ENCODE results near the gene SMARCD2.
A peak's percentile ranks its signal among the peaks of the same experiment; 100 is the strongest.

The SMARCD2 gene

GRCh38 chr17:63836811-63837210 lies 5.7 kb downstream of the SMARCD2 start:
- Histone ChIP-seq H3K4me1 (ENCODE audit: insufficient read depth, low read length) (peaks cover 25% of the 10 kb centered on the region), H3K27ac (ENCODE audit: low read length) (no peak overlapping the region), H3K36me3 (ENCODE audit: insufficient read depth, low read depth, low read length) (peaks cover 42% of the 10 kb centered on the region), H3K4me3 (ENCODE audit: low read length) (no peak overlapping the region), H3K27me3 (ENCODE audit: insufficient read depth, low read length) (no peaks in the 10 kb centered on the region), H3K9me3 (ENCODE audit: insufficient read depth, low read depth, low read length) (no peaks in the 10 kb centered on the region), H3K9ac (ENCODE audit: low read depth, low read length) (no peak overlapping the region)

GRCh38 chr17:63835167-63835720 lies 7.2 kb downstream of the SMARCD2 start:
- peaks cover 58% of the 10 kb centered on the region for H3K36me3 ChIP-seq (ENCODE audit: insufficient read depth, low read depth, low read length)
- H3K27me3 ChIP-seq (ENCODE audit: insufficient read depth, low read length) = no peaks in the 10 kb centered on the region
- no peak overlapping the region for H3K9ac ChIP-seq (ENCODE audit: low read depth, low read length)
- H3K4me3 ChIP-seq (ENCODE audit: low read length) = no peak overlapping the region
- H3K4me1 ChIP-seq (ENCODE audit: insufficient read depth, low read length) = peaks cover 14% of the 10 kb centered on the region
- H3K27ac ChIP-seq (ENCODE audit: low read length) = no peak overlapping the region
- no peaks in the 10 kb centered on the region for H3K9me3 ChIP-seq (ENCODE audit: insufficient read depth, low read depth, low read length)

DNA sequence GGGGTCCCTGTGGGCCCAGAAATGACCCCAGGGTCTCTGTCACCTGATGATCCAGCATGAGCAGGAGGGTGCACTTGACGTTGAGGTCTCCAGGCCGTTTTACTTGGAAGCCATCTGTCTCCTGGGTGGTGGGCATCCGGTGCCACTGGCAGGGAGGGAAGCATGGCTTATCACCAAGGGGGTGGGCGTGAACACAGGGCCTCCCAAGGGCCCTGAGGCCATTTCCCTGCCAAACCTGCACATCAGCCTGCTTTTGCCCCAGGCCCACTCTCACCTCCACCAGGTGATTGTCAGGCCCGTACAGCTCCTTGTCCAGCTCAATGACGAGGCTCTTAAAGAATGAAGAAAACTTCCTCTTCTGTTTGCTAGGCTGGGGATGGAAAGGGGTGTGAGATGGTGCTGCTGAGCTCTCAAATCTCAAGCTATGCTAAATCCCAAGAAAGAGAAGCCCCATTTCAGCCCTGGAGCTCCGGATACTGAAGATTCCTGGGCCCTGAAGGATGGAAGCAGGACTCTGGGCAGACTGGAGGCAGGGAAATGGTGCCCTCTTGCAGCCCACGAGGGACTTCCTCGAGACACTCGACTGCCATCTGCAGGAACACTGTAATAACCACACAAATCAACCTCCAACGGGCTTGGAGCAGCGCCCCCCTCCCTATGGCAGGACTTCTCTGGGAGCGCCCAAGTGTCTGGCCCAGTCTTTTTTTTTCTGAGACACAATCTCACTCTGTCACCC lies 7.9 kb downstream of the SMARCD2 start:
- Histone ChIP-seq H3K9me3 (ENCODE audit: insufficient read depth, low read depth, low read length) (no peaks in the 10 kb centered on the region), H3K4me3 (ENCODE audit: low read length) (no peak overlapping the region), H3K9ac (ENCODE audit: low read depth, low read length) (no peak overlapping the region), H3K27me3 (ENCODE audit: insufficient read depth, low read length) (no peaks in the 10 kb centered on the region), H3K27ac (ENCODE audit: low read length) (no peak overlapping the region), H3K4me1 (ENCODE audit: insufficient read depth, low read length) (peaks cover 14% of the 10 kb centered on the region), H3K36me3 (ENCODE audit: insufficient read depth, low read depth, low read length) (peaks cover 64% of the 10 kb centered on the region)

- Histone ChIP-seq H3K27me3 (ENCODE audit: insufficient read depth, low read length) (no peaks in the 10 kb centered on the region), H3K9ac (ENCODE audit: low read depth, low read length) (no peak overlapping the region), H3K4me3 (ENCODE audit: low read length) (no peak overlapping the region), H3K4me1 (ENCODE audit: insufficient read depth, low read length) (peaks cover 9% of the 10 kb centered on the region), H3K36me3 (ENCODE audit: insufficient read depth, low read depth, low read length) (peaks cover 72% of the 10 kb centered on the region), H3K27ac (ENCODE audit: low read length) (no peak overlapping the region), H3K9me3 (ENCODE audit: insufficient read depth, low read depth, low read length) (no peaks in the 10 kb centered on the region)
Observed at GRCh38 chr17:63833741-63834373, 8.6 kb downstream of the SMARCD2 start.

- no peak overlapping the region for H3K27ac ChIP-seq (ENCODE audit: low read length)
Observed at GRCh38 chr17:63833026-63833740, 9.3 kb downstream of the SMARCD2 start.

DNA sequence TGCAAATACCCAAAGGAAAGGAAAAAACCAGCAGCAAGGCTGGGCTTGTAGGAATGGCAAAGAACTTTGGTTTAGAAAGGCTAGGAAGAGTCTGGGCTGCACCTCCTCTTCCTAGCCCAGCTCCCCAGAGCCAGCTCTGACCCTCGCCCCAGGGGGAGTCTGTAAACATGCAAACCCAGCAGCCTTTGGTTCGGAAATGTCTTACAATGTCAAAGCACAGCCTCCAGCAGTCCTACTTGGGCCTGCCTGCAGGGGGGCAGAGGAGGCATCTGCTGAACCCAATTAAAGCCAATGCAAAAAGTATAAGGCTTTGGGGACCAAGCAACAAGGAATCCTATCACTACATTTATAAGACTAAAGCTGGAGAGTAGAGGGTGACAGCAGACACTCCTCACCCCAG lies 10.0 kb downstream of the SMARCD2 start:
- no peak overlapping the region for H3K9ac ChIP-seq (ENCODE audit: low read depth, low read length)
- H3K4me3 ChIP-seq (ENCODE audit: low read length) = no peak overlapping the region
- H3K27ac ChIP-seq (ENCODE audit: low read length) = no peak overlapping the region
- peaks cover 78% of the 10 kb centered on the region for H3K36me3 ChIP-seq (ENCODE audit: insufficient read depth, low read depth, low read length)
- peaks cover 5% of the 10 kb centered on the region; the same call in 1 of the 2 replicates for H3K4me1 ChIP-seq (ENCODE audit: insufficient read depth, low read length)
- no peaks in the 10 kb centered on the region for H3K9me3 ChIP-seq (ENCODE audit: insufficient read depth, low read depth, low read length)
- H3K27me3 ChIP-seq (ENCODE audit: insufficient read depth, low read length) = no peaks in the 10 kb centered on the region

More at GRCh38 chr17:63833026-63833740, 9.3 kb downstream of the SMARCD2 start:
- Histone ChIP-seq H3K4me1 (ENCODE audit: insufficient read depth, low read length) (peaks cover 6% of the 10 kb centered on the region; the same call in 1 of the 2 replicates), H3K27me3 (ENCODE audit: insufficient read depth, low read length) (no peaks in the 10 kb centered on the region), H3K4me3 (ENCODE audit: low read length) (no peak overlapping the region), H3K9me3 (ENCODE audit: insufficient read depth, low read depth, low read length) (no peaks in the 10 kb centered on the region), H3K9ac (ENCODE audit: low read depth, low read length) (no peak overlapping the region), H3K36me3 (ENCODE audit: insufficient read depth, low read depth, low read length) (peaks cover 78% of the 10 kb centered on the region)

GRCh38 chr17:63832014-63832413 lies 10.5 kb downstream of the SMARCD2 start:
- H3K4me1 ChIP-seq (ENCODE audit: insufficient read depth, low read length) = peaks cover 5% of the 10 kb centered on the region; the same call in 1 of the 2 replicates
- H3K36me3 ChIP-seq (ENCODE audit: insufficient read depth, low read depth, low read length) = peaks cover 77% of the 10 kb centered on the region
- H3K27me3 ChIP-seq (ENCODE audit: insufficient read depth, low read length) = no peaks in the 10 kb centered on the region
- H3K27ac ChIP-seq (ENCODE audit: low read length) = no peak overlapping the region
- H3K4me3 ChIP-seq (ENCODE audit: low read length) = no peak overlapping the region
- H3K9me3 ChIP-seq (ENCODE audit: insufficient read depth, low read depth, low read length) = no peaks in the 10 kb centered on the region
- H3K9ac ChIP-seq (ENCODE audit: low read depth, low read length) = no peak overlapping the region

DNA sequence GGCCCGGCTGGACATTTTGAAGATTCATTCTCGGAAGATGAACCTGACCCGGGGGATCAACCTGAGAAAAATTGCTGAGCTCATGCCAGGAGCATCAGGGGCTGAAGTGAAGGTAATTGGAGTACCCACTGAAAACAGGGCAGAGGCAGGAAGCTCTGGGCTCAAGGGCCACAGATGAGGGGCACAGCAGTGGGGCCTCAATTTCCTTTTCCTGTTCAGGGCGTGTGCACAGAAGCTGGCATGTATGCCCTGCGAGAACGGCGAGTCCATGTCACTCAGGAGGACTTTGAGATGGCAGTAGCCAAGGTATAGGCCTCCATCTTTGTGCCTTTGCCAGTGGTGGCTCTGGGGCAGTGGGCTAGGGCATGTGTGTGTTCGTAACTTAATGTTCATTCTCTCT lies 11.0 kb downstream of the SMARCD2 start:
- Histone ChIP-seq H3K36me3 (ENCODE audit: insufficient read depth, low read depth, low read length) (peaks cover 72% of the 10 kb centered on the region), H3K9ac (ENCODE audit: low read depth, low read length) (no peak overlapping the region), H3K27me3 (ENCODE audit: insufficient read depth, low read length) (no peaks in the 10 kb centered on the region), H3K4me3 (ENCODE audit: low read length) (no peak overlapping the region), H3K27ac (ENCODE audit: low read length) (no peak overlapping the region), H3K4me1 (ENCODE audit: insufficient read depth, low read length) (peaks cover 5% of the 10 kb centered on the region; the same call in 1 of the 2 replicates), H3K9me3 (ENCODE audit: insufficient read depth, low read depth, low read length) (no peaks in the 10 kb centered on the region)

- H3K27ac ChIP-seq (ENCODE audit: low read length) = no peak overlapping the region
- no peak overlapping the region for H3K9ac ChIP-seq (ENCODE audit: low read depth, low read length)
- no peaks in the 10 kb centered on the region for H3K9me3 ChIP-seq (ENCODE audit: insufficient read depth, low read depth, low read length)
- H3K4me1 ChIP-seq (ENCODE audit: insufficient read depth, low read length) = peaks cover 5% of the 10 kb centered on the region; the same call in 1 of the 2 replicates
- H3K36me3 ChIP-seq (ENCODE audit: insufficient read depth, low read depth, low read length) = peaks cover 72% of the 10 kb centered on the region
- H3K4me3 ChIP-seq (ENCODE audit: low read length) = no peak overlapping the region
- H3K27me3 ChIP-seq (ENCODE audit: insufficient read depth, low read length) = no peaks in the 10 kb centered on the region
Observed at GRCh38 chr17:63830904-63831491, 11.5 kb downstream of the SMARCD2 start.

DNA sequence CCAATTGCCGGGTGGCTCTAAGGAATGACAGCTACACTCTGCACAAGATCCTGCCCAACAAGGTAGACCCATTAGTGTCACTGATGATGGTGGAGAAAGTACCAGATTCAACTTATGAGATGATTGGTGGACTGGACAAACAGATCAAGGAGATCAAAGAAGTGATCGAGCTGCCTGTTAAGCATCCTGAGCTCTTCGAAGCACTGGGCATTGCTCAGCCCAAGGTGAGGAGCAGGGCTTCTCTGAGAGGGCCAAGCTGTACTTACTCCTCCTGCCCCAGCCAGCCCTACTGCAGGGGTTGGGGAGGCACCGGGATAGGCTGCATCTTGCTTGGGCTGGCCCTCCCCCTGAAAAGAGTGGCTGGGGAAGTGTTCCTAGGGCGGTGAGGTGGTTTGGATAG lies 12.2 kb downstream of the SMARCD2 start:
- Histone ChIP-seq H3K27ac (ENCODE audit: low read length) (no peak overlapping the region), H3K27me3 (ENCODE audit: insufficient read depth, low read length) (no peaks in the 10 kb centered on the region), H3K4me3 (ENCODE audit: low read length) (no peak overlapping the region), H3K4me1 (ENCODE audit: insufficient read depth, low read length) (peaks cover 9% of the 10 kb centered on the region; the same call in 1 of the 2 replicates), H3K9me3 (ENCODE audit: insufficient read depth, low read depth, low read length) (no peaks in the 10 kb centered on the region), H3K36me3 (ENCODE audit: insufficient read depth, low read depth, low read length) (peaks cover 77% of the 10 kb centered on the region), H3K9ac (ENCODE audit: low read depth, low read length) (no peak overlapping the region)

DNA sequence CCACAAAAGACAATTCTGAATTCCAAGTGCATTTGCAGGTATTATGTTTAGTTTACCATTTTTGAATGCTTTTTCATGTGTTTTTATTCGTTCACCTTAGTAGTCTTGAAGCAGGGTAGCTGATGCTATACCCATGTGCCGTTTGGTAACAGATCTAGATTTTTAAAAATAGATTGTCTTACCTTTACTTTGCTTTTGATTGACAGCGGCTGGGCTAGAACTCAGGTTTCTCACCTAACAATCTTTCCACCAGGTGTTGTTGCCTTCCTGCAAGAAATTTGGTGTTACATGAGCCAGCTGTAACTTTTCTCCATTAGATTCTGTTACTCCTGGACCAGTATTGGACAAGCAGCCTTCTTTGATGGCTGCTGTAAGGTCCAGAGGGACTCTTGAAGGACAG lies 13.5 kb downstream of the SMARCD2 start:
- Histone ChIP-seq H3K4me3 (ENCODE audit: low read length) (peak overlapping the region; percentile 93), H3K4me1 (ENCODE audit: insufficient read depth, low read length) (peaks cover 9% of the 10 kb centered on the region; the same call in 1 of the 2 replicates), H3K27ac (ENCODE audit: low read length) (no peak overlapping the region), H3K9ac (ENCODE audit: low read depth, low read length) (peak overlapping the region; percentile 93; the same call in 1 of the 2 replicates), H3K36me3 (ENCODE audit: insufficient read depth, low read depth, low read length) (peaks cover 80% of the 10 kb centered on the region), H3K27me3 (ENCODE audit: insufficient read depth, low read length) (no peaks in the 10 kb centered on the region), H3K9me3 (ENCODE audit: insufficient read depth, low read depth, low read length) (no peaks in the 10 kb centered on the region)

Measured in iPS-20b (cell line).